Activated T-cell treated with anti-CD3 and anti-CD28 coated beads, Interleukin-2, amount 50 U/mL, for 72 hours (primary cell): Measurements from ENCODE around the gene MYPOP. TPM values are rescaled to one million over a fixed set of nuclear protein-coding genes. Genes with fewer than 3 reads are reported as not detected.

ENCODE experiments used
- ATAC-seq, 2 donors: fragments of 150-1000 bp; cut with Tn5 transposase; replicated peaks in 1 of 2; 2 replicates each; pipeline ENCODE4 v1.10.0; 2021; ENCODE audit warnings: moderate library complexity in 2 of 2, mild to moderate bottlenecking in 1 of 2
- DNase-seq, 2 donors: peaks; one replicate each; pipeline ENCODE4 v3.0.0; 2021 to 2022; ENCODE audit warnings: mixed read lengths in 1 of 2
- H3K27ac Mint-ChIP-seq: one replicate; pipeline ENCODE4 v1.8.0; 2022; ENCODE audit warnings: mild to moderate bottlenecking, moderate library complexity, mixed read lengths
- H3K27me3 Mint-ChIP-seq: one replicate; pipeline ENCODE4 v1.8.0; 2022; ENCODE audit warnings: low read depth, mixed read lengths
- H3K36me3 Mint-ChIP-seq, 2 donors: one replicate each; pipeline ENCODE4 v1.8.0; 2022; ENCODE audit warnings: mixed read lengths in 2 of 2, mild to moderate bottlenecking in 1 of 2; ENCODE audit not compliant: insufficient read depth in 2 of 2
- H3K4me1 Mint-ChIP-seq: one replicate; pipeline ENCODE4 v1.8.0; 2022; ENCODE audit warnings: low read depth, mixed read lengths
- H3K4me3 Mint-ChIP-seq, 2 donors: one replicate each; pipeline ENCODE4 v1.8.0; 2022; ENCODE audit warnings: mild to moderate bottlenecking in 2 of 2, mixed read lengths in 2 of 2, moderate library complexity in 2 of 2
- H3K9me3 Mint-ChIP-seq, 2 donors: one replicate each; pipeline ENCODE4 v1.8.0; 2022; ENCODE audit warnings: mixed read lengths in 2 of 2
- total RNA-seq, 2 donors: library from RNA; stranded (reverse); gene quantifications; one replicate each; pipeline ENCODE4 v1.2.3, GENCODE V29; 2022

Gene MYPOP
- total RNA-seq, 2 donors from 2014 or later = 9.2 to 10.9 TPM

DNA sequence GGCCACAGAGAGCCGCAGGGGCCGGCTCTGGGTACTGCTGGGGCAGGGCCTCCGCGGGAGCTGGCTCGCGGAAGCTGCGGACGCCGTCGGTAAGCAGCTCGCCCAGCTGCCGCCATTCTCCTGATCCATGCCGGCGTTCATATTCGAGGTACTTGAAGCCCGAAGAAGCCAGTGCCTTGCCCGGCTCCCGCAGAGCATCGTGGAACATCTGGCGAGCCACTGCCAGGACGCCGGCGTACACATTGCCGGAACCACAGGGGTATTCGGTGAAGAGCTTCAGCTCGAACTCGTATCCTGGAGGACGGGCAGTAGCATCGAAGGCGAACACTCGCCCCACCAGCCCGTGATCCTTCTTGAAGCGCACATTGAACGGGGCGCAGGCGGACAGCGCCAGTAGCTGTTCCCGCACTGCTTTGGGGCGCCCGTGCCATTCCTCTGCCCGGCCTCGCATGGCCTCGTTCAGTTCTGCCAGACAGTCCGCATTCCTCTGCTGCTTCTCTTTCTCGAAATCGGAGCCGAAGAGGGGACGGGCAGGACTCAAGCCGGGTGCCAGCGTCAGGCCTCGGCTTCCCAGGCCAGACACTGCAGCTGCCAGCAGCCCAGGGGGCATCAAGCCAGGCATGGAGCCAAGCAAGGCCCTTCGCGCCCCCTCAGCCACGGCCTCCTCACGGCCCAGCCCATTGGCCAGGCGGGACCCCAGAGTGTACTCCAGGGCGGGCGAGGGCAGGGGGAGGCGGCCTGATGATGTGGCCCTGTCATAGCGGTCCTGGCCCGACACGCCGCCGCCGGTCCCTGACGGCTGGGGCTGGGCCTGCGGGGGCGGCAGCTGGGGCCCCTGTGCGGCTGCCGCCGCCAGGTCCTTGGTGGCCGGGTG is 17.5 kb downstream of the MYPOP start:
- peak in 1 of 2 donors; percentile 3 for ATAC-seq
- Mint-ChIP-seq H3K27me3 (no peaks in the 10 kb centered on the region), H3K36me3 (peaks cover 0 to 2% of the 10 kb centered on the region in 2 donors), H3K4me3 (peak overlapping the region; percentile 66 to 74), H3K4me1 (peaks cover 34% of the 10 kb centered on the region), H3K9me3 (no peaks in the 10 kb centered on the region), H3K27ac (no peak overlapping the region)
- DNase-seq = peak; percentile 49 to 50

DNA sequence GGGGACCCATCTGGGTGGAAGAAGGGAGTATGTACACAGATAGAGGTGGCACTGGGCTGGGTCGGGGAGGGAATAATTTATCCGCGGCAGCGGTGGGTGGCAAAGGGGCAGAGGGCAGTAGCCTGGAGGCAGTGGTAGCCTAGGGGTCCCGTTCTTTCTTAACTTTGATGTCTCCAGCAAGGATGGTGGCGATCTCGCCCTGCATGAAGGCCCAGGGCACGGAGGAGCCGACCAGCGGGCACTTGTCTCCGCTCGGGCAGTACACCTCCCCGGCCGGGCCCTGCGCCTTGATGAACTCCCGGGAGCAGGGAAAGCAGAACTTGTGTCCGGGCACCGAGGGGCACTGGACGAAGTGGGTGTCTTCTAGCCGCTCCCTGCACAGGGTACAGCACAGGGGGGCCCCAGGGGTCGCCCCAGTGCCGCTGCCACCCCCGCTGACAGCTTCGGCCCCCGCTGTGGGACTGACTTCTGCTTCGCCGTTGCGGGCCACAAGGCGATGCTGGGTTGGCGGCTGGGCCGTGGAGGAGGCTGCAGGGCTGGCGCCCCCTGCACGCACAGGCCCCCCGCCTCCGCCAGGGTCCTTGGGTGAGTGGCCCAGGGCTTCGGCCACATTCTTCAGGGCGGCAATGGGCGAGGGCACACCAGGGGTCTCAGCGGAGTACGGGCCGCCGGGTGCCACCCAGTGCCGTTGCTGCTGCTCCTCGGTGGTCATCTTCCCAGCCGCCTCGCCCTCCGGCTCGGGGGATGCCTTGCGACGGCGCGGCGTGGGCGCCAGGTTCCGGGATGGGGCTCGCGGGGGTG is 18.3 kb downstream of the MYPOP start:
- ATAC-seq = no peak
- H3K27ac Mint-ChIP-seq = no peak overlapping the region

DNA sequence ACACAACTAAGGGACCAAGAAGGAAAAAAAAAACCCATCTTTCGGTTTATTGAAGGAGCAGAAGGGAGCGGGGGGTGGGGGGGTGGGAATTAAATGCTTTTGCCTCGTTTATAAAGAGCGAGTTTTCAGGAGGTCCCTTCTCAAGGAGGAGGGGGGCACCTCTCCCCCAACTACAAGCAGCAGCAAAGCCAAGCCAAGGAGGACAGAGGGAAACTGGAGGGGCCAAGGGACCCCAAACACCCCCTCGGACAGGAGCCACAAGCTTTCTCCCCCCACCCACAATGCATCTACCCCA is 18.9 kb downstream of the MYPOP start:
- Mint-ChIP-seq H3K27ac (peak overlapping the region; percentile 10), H3K9me3 (no peaks in the 10 kb centered on the region), H3K4me3 (peak overlapping the region; percentile 84 to 89), H3K27me3 (no peaks in the 10 kb centered on the region), H3K36me3 (peaks cover 0 to 2% of the 10 kb centered on the region in 2 donors), H3K4me1 (peaks cover 36% of the 10 kb centered on the region)
- no peak for ATAC-seq
- DNase-seq = no peak

More for the DNA sequence above, 18.3 kb downstream of the MYPOP start:
- H3K9me3 Mint-ChIP-seq = no peaks in the 10 kb centered on the region
- peak overlapping the region; percentile 84 to 89 for H3K4me3 Mint-ChIP-seq
- H3K4me1 Mint-ChIP-seq = peaks cover 34% of the 10 kb centered on the region
- no peaks in the 10 kb centered on the region for H3K27me3 Mint-ChIP-seq
- DNase-seq = no peak
- H3K36me3 Mint-ChIP-seq = peaks cover 0 to 2% of the 10 kb centered on the region in 2 donors

DNA sequence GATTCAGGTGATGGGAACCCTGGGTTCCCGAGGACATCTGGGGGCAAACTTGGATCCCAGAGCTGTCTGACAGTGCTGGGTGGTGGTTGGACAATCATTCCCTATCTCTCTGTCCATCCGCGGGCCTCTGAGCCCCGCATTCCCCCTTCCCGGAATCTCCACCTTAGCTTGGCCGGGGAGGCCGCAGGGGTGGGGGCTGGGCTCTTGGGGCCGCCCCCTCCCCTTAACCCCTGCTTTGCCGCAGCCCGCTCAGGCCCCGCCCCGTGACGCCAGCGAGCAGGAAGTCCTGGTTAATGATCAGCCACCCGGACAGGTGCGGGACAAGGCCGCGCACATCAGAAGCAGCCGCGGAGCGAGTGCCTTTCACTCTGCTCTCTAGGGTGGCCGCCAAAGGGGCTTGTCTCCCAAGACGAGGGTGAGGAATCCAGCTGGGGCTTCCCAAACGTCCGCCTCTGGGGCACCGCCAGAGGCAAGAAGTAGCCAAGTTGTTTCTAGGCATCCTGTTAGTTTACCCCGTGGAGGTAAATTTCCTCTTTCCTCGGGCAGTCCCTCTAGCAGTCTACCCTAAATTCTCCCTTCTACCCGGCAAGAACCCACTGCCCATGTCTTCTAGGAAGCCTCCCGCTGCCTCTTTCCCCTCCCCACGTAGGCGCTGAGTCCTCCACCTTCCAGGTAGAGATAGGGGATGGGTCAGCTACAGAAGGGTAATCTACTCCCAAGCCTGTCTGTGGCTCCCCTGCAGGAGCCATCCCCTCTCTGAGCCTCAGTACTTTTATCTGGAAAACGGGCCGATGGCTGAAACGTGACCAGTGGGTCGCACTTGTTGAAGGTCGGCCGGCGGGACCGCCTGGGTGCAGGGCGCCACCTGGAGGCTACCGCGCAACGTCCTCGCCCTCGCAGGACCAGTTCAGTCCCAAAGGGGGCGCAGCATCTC is 19.5 kb downstream of the MYPOP start:
- peak; percentile 87 to 91 for DNase-seq
- H3K27ac Mint-ChIP-seq = peak overlapping the region; percentile 10
- peak overlapping the region; percentile 84 to 89 for H3K4me3 Mint-ChIP-seq
- H3K9me3 Mint-ChIP-seq = no peaks in the 10 kb centered on the region
- H3K36me3 Mint-ChIP-seq = peaks cover 0 to 2% of the 10 kb centered on the region in 2 donors
- peak in 1 of 2 donors; percentile 27 for ATAC-seq
- peaks cover 43% of the 10 kb centered on the region for H3K4me1 Mint-ChIP-seq
- H3K27me3 Mint-ChIP-seq = peaks cover 3% of the 10 kb centered on the region

DNA sequence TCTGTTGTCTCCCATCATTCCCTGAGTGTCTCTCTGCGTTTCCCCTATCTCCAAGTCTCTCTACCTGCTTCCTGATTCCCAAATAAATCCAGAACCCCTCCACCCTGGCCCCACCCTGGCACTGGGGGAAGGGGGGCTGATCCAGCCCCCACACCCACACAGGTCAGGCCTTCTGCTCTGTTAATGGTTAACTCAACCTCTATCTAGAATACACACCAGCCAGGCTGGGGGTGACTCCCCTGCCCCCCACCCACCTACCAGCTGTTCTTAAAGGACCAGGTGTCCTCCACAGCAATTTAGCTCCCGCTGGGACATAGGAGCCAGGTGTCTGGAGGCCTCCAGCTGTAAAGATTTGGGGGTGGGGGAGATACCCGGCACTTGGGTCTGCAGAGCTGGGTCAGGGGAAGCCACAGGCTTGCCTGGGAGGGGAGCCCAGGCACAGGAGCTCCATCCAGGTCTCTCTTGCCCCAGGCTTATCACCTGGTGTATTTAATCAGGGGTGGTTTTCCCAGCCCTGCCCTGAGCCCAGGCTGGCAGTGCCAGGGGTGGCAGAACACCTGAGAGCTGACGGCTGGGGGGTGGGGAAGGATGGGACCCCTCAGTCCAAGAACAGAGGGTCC is 20.4 kb downstream of the MYPOP start:
- Mint-ChIP-seq H3K9me3 (no peaks in the 10 kb centered on the region), H3K27ac (no peak overlapping the region), H3K27me3 (peaks cover 6% of the 10 kb centered on the region), H3K4me3 (no peak overlapping the region), H3K36me3 (peaks cover 0 to 2% of the 10 kb centered on the region in 2 donors), H3K4me1 (peaks cover 44% of the 10 kb centered on the region)
- ATAC-seq = no peak
- DNase-seq = no peak

DNA sequence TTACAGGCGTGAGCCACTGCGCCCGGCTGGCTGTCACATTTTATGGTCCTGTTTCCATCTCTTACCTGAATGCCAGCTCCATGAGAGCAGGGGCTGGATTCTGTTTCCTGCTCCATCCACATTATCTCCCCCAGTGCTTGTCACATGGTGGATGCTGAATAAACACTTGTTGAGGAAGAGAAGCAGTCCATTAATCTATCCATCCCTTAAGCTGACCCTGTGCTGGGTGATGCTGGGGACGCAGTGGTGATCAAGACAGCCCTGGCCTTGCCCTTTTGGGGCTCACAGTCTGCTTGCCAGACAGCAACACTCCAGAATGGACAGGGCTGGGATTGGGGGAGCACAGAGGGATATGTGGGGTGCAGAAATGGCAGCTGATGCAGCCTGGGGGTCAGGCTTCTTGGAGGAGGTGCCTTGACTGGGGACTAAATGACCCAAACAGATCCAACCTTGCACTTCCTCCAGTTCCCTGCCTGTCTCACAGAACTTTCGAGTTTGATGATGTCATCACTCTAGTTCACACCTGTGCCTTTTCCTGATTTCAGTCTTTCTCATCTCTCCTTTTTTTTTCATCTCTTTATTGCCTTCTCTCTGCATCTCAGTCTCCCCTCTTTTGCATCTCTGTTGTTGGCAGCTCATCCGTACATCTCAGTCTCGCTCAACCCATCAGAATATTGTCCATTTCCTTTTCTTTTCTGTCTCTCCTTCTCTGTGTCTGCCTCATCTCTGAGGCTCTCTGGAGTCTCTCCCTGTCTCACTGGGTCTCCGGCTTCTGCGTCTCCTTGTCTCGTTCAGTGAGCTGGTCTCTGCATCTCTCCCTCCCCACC is 21.1 kb downstream of the MYPOP start:
- H3K27ac Mint-ChIP-seq = no peak overlapping the region
- H3K4me3 Mint-ChIP-seq = no peak overlapping the region
- H3K36me3 Mint-ChIP-seq = peaks cover 0 to 2% of the 10 kb centered on the region in 2 donors
- DNase-seq (no peak), ATAC-seq (no peak)
- H3K27me3 Mint-ChIP-seq = peaks cover 8% of the 10 kb centered on the region
- H3K9me3 Mint-ChIP-seq = no peaks in the 10 kb centered on the region
- H3K4me1 Mint-ChIP-seq = peaks cover 47% of the 10 kb centered on the region

DNA sequence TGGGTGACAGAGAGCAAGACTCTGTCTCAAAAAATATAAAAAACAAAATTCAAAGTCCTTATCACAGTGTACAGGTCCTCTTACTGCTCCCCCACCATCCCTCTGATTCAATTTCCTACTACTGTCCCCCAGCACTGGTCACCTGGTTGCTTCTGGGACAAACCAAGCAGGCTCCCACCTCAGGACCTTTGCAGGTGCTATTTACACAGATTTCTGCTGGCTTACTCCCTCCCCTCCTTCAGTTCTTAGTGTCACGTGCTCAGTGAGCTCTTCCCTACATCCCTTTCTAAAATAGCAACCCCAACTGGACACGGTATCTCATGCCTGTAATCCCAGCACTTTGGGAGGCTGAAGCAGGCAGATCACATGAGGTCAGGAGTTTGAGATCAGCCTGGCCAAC is 22.4 kb downstream of the MYPOP start:
- H3K9me3 Mint-ChIP-seq = no peaks in the 10 kb centered on the region
- no peak overlapping the region for H3K27ac Mint-ChIP-seq
- ATAC-seq (no peak), DNase-seq (no peak)
- no peak overlapping the region for H3K4me3 Mint-ChIP-seq
- peaks cover 13% of the 10 kb centered on the region for H3K27me3 Mint-ChIP-seq
- H3K4me1 Mint-ChIP-seq = peaks cover 56% of the 10 kb centered on the region
- peaks cover 0 to 2% of the 10 kb centered on the region in 2 donors for H3K36me3 Mint-ChIP-seq

DNA sequence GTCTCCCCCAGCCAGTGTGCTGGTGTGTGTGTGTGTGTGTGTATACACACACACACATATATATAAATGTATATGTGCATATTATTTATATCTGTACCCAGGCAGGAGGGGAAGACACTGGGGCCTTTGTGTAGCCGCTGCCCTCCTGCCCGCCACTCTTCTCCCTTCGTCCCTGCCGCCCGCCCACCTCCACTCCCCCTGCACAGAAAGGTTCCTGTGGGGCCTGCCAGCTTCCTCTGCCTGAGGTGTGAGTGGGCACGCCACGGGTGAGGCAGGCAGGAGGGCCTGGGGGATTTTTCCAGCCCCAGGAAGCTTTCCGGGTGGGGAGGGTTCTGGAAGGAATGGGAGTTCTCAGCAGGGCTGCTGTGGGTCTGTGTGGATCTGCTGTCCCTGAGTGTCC is 23.4 kb downstream of the MYPOP start:
- peaks cover 13% of the 10 kb centered on the region for H3K27me3 Mint-ChIP-seq
- peaks cover 55% of the 10 kb centered on the region for H3K4me1 Mint-ChIP-seq
- no peak overlapping the region for H3K27ac Mint-ChIP-seq
- ATAC-seq = no peak
- no peaks in the 10 kb centered on the region for H3K9me3 Mint-ChIP-seq
- DNase-seq = no peak
- H3K36me3 Mint-ChIP-seq = peaks cover 0 to 2% of the 10 kb centered on the region in 2 donors
- H3K4me3 Mint-ChIP-seq = no peak overlapping the region

DNA sequence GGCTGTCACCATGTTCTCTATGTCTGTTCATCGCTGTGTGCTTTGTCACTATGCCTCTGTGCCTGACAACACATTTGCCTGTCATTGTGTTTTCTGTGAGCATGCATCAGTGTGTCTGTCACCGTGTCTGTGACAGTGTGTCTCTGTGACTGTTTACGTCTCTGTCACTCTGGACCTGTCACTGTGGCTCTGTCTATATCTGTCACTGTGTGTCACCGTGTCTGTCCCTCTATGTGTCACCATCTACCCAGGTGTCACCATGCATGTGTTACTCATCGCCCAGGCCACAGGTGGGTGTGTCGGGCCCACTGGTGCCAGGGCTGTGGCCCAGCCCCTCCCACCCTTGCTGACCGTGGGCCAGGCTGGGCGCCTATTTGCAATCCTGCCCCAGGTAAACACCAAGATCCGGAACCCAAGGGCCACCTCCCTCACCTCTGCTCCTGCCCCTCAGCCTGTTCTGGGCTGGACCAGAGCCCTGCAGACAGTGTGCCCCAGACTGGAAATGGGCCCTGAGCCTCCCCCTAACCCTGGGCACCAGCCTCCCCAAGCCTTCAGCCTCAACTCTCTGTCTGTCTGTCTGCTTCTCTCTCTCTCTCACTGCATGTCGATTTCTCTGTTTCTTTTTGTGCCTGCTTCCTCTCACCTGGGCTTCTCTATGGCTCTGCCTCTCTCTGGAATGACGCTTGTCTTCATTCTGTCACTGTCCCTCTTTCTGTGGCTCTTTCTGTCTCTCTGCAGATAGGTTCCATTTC is 24.2 kb downstream of the MYPOP start:
- no peak overlapping the region for H3K27ac Mint-ChIP-seq
- ATAC-seq = peak; percentile 88 to 89

DNA sequence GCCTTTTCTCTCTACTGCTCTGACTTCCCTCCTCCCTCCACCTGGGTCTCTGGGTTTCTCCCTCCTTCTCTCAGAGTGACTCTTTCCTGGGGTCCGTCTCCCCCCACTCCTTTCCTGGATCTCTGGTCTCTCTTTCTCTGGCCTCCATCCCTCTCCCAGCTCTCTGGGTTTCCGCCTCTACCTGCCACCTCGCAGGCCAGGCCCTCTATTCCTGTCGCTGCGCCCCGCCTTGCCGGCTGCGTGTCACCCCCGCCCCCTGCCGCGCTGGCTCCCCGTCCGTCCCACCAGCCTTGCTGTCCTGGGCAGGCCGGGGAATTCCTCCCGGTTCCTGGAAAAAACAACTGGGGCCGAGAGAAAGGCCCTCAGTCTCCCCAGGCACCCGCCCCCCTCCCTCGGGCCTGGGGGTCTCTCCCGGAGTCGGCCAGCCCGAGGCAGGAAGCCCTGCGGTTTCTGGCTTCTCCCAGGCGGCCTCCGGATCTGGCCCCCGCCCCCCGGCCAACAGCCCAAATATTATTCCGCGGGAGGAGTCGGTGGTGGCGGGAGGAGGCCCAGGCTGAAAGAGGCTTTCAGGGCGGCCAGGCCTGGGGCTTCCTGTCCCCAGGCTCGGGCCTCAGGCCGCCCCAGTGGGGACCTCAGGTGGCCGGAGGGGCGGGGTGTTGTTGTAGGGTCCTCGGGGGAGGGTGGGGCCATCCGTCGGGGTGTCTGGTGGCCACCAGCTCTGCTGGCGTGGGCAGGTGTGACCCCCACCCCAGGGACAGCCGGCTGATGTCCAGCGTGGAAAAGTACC is 25.8 kb downstream of the MYPOP start:
- Mint-ChIP-seq H3K27me3 (peaks cover 13% of the 10 kb centered on the region), H3K9me3 (no peaks in the 10 kb centered on the region), H3K27ac (no peak overlapping the region), H3K36me3 (no peaks in the 10 kb centered on the region), H3K4me1 (peaks cover 36% of the 10 kb centered on the region), H3K4me3 (peak overlapping the region; percentile 4 to 38)
- DNase-seq (no peak), ATAC-seq (peak in 1 of 2 donors; percentile 16)

More for the DNA sequence above, 24.2 kb downstream of the MYPOP start:
- H3K27me3 Mint-ChIP-seq = peaks cover 13% of the 10 kb centered on the region
- H3K36me3 Mint-ChIP-seq = peaks cover 0 to under 1% of the 10 kb centered on the region in 2 donors
- peak overlapping the region in 1 of 2 donors; percentile 38 for H3K4me3 Mint-ChIP-seq
- H3K9me3 Mint-ChIP-seq = no peaks in the 10 kb centered on the region
- peak; percentile 51 to 63 for DNase-seq
- H3K4me1 Mint-ChIP-seq = peaks cover 47% of the 10 kb centered on the region

DNA sequence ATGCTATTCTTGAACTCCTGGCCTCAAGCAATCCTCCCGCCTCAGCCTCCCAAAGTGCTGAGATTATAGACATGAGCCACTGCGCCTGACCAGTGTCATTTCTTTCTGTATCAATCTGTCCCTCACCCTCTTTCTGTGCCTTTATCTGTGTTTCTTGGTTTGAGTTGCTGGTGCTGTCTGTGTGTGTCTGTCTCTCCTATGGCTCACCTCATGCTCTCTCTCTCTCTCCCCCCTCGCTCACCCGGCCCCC is 26.3 kb downstream of the MYPOP start:
- H3K9me3 Mint-ChIP-seq = no peaks in the 10 kb centered on the region
- no peak overlapping the region for H3K27ac Mint-ChIP-seq
- H3K4me3 Mint-ChIP-seq = peak overlapping the region; percentile 4 to 38
- ATAC-seq (peak; percentile 76 to 79), DNase-seq (peak; percentile 59 to 69)
- H3K4me1 Mint-ChIP-seq = peaks cover 31% of the 10 kb centered on the region
- no peaks in the 10 kb centered on the region for H3K36me3 Mint-ChIP-seq
- H3K27me3 Mint-ChIP-seq = peaks cover 13% of the 10 kb centered on the region
